SJSA1 (cell line): ENCODE results near the gene NPIPA2. TPM values are rescaled to one million over a fixed set of nuclear protein-coding genes. Genes with fewer than 3 reads are reported as not detected.
"Not testable (repeated sequence)": the region's sequence is repeated elsewhere in the genome, so short reads cannot be mapped to it uniquely, and the experiment has no call there.

Experiments
- DNase-seq, 2 experiments: peaks; one replicate each; pipeline ENCODE4 v3.0.0-alpha.2; 2015 to 2020; ENCODE audit warnings: low spot score in 2 of 2, low read depth in 1 of 2
- H3K27ac ChIP-seq: fragments of 250-450 bp; sonication (Bioruptor Pico); 2 replicates; pipeline ENCODE4 v1.5.1; 2020; ENCODE audit warnings: mild to moderate bottlenecking, moderate library complexity
- H3K27me3 ChIP-seq: fragments of 250-450 bp; sonication (Bioruptor Pico); replicated peaks from 2 replicates; pipeline ENCODE4 v1.5.1; 2020; ENCODE audit warnings: mild to moderate bottlenecking, moderate library complexity
- H3K36me3 ChIP-seq: fragments of 250-450 bp; sonication (Bioruptor Pico); 2 replicates; pipeline ENCODE4 v1.5.1; 2020; ENCODE audit warnings: mild to moderate bottlenecking
- H3K4me1 ChIP-seq: fragments of 250-450 bp; sonication (Bioruptor Pico); replicated peaks from 2 replicates; pipeline ENCODE4 v1.6.1; 2021; ENCODE audit warnings: mild to moderate bottlenecking
- H3K4me3 ChIP-seq: fragments of 250-450 bp; sonication (Bioruptor Pico); 2 replicates; pipeline ENCODE4 v1.5.1; 2020; ENCODE audit warnings: mild to moderate bottlenecking
- H3K9me3 ChIP-seq: fragments of 250-450 bp; sonication (Bioruptor Pico); replicated peaks from 2 replicates; pipeline ENCODE4 v1.5.1; 2020; ENCODE audit warnings: mild to moderate bottlenecking
- total RNA-seq: library from RNA; depleted of rRNA; stranded (reverse); fragments of >200 nt; shearing (Covaris generic); gene quantifications from 2 replicates; pipeline ENCODE4 v1.2.3, GENCODE V29; 2014; rRNA removed

NPIPA2 gene
- total RNA-seq, 1 experiment from 2014 or later, result 0.13 TPM

GRCh38 chr16:14790320-14790956, 48.1 kb downstream of the NPIPA2 start:
- H3K9me3 ChIP-seq, DNase-seq, H3K27ac ChIP-seq, H3K36me3 ChIP-seq, H3K4me1 ChIP-seq, H3K27me3 ChIP-seq, H3K4me3 ChIP-seq: not testable (repeated sequence)

- not testable (repeated sequence) for H3K4me3 ChIP-seq, DNase-seq, H3K27ac ChIP-seq, H3K36me3 ChIP-seq, H3K4me1 ChIP-seq, H3K9me3 ChIP-seq, H3K27me3 ChIP-seq
These were observed 50.6 kb downstream of the NPIPA2 start for GRCh38 chr16:14792914-14793313.

- H3K9me3 ChIP-seq, H3K36me3 ChIP-seq, H3K4me1 ChIP-seq, DNase-seq, H3K4me3 ChIP-seq, H3K27ac ChIP-seq, H3K27me3 ChIP-seq: not testable (repeated sequence)
These were observed 55.2 kb downstream of the NPIPA2 start for GRCh38 chr16:14797558-14797957.

GRCh38 chr16:14803577-14803976, 61.2 kb downstream of the NPIPA2 start:
- not testable (repeated sequence) for H3K4me3 ChIP-seq, DNase-seq, H3K36me3 ChIP-seq, H3K4me1 ChIP-seq, H3K27me3 ChIP-seq, H3K9me3 ChIP-seq, H3K27ac ChIP-seq

GRCh38 chr16:14807184-14807678, 64.9 kb downstream of the NPIPA2 start:
- not testable (repeated sequence) for H3K36me3 ChIP-seq, H3K27ac ChIP-seq, H3K4me1 ChIP-seq, DNase-seq, H3K27me3 ChIP-seq, H3K9me3 ChIP-seq, H3K4me3 ChIP-seq

- not testable (repeated sequence) for H3K27me3 ChIP-seq, H3K9me3 ChIP-seq, H3K4me1 ChIP-seq, H3K36me3 ChIP-seq, H3K4me3 ChIP-seq, DNase-seq, H3K27ac ChIP-seq
These were observed 71.6 kb downstream of the NPIPA2 start for GRCh38 chr16:14813890-14814289.

Other genes with a start within 250 kb of the NPIPA2 start
- 26.3 and 38.3 TPM in 2 replicates for gene PARN, start 112.3 kb upstream of the NPIPA2 start, total RNA-seq
- gene BFAR, start 109.6 kb upstream of the NPIPA2 start, total RNA-seq, result 61.7 and 83.0 TPM in 2 replicates
- not detected in 2 replicates for gene PLA2G10, start 48.2 kb upstream of the NPIPA2 start, total RNA-seq
- 0.13 TPM in 1 of 2 replicates, not detected in the other for gene NPIPA3, start 39.1 kb upstream of the NPIPA2 start, total RNA-seq
- gene NOMO1, start 91.2 kb downstream of the NPIPA2 start, total RNA-seq, result 143 and 191 TPM in 2 replicates
- gene NPIPA1, start 194.9 kb downstream of the NPIPA2 start, total RNA-seq, result 7.3 and 14.9 TPM in 2 replicates
- 60.8 and 75.9 TPM in 2 replicates for gene PDXDC1, start 232.5 kb downstream of the NPIPA2 start, total RNA-seq